ENCODE measurements around the gene CDKN2A.
A peak's percentile ranks its signal among the peaks of the same experiment; 100 is the strongest.

Gene CDKN2A

DNA sequence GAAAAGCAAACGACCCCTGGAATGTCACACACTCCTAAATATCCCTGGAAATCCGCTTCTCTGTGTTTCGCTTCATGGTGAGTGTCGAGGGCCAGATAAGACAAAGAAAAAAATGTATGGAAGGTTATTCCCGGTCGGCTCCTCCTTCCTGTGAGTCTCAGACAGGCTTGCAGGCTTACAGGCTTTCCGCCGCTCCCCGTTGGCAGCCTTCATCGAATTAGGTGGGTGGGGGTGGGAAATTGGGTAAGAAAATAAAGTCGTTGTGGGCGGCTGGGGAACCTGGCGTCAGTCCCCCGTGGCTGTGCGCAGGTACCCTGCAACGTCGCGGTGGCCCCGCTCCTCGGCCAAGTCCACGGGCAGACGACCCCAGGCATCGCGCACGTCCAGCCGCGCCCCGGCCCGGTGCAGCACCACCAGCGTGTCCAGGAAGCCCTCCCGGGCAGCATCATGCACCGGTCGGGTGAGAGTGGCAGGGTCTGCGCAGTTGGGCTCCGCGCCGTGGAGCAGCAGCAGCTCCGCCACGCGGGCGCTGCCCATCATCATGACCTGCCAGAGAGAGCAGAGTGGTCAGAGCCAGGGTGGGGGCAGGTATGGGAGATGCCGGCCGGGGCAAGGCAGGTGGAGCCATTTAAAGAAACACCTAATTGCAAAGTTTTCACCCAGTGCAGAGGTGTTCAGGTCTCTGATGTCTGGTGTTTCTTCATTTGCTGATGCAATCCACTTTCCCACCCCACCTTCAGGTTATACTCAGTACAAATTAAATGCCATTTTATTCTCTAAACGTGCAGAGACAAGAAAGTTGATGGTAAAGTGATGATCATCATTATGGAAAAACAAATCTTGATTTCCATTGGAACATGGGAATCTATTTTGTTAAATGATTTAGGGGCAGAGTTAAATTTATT is 11.8 kb upstream of the CDKN2A start:
- DNase-seq: no peak

GRCh38 chr9:22005021-22005701 is 11.0 kb upstream of the CDKN2A start:
- DNase-seq: no peak

- no peak for DNase-seq
Observed at GRCh38 chr9:22002038-22002437, 7.8 kb upstream of the CDKN2A start.

GRCh38 chr9:21998026-21998425 is 3.8 kb upstream of the CDKN2A start:
- DNase-seq: no peak

GRCh38 chr9:21997480-21997879 is 3.3 kb upstream of the CDKN2A start:
- DNase-seq: no peak

DNA sequence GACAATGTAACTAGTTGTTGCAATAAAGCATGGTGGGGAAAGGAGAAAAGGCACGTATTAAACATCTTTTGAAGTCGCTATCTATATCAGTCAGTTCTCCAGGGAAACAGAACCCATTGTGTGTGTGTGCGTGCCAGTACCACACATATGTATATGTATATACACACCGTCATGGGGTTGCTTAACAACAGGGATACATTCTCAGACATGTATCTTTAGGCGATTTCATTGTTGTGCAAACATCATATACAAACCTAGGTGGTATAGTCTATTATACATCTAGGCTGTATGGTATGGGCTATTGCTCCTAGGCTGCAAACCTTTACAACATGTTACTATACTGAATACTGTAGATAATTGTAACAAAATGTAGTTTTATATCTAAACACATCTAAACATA is 2.7 kb upstream of the CDKN2A start:
- no peak for DNase-seq

- DNase-seq: no peak
Observed at GRCh38 chr9:21996438-21996837, 2.2 kb upstream of the CDKN2A start.

DNA sequence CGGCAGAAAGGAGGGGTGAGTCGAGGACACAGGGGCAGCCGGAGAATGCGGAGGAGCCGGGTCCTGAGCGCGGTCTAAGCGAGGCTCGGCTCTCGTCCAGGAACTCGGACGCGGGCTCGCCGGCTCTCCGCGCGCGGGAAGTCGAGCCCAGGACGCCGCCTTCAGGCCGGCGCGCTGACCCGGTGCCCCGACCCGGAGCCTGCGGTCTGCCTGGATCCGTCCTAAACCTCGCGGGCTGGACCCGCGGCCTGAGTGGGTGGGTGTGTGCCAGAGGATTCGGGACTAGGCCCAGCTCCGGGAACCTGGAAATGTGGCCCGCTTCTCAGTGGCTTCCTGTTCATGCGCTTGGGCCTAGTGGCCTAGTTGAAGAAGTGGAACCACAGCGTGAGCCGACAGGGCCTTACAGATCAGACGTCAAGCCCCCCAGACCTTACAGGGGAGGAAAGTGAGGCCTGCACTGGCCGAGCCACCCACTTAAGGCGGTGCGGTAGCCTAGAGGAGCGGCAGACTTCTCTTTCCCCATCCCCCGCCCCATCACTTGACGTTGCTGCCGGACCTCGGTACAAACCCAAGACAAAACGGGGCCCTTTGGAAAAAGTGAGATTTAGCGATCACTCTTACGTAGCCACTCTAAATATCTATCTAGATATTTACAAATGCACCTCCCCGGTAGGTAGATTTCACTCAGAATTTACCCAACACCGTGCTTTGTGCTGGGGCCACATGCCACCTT is 1.6 kb upstream of the CDKN2A start:
- DNase-seq: peak; percentile 39

DNA sequence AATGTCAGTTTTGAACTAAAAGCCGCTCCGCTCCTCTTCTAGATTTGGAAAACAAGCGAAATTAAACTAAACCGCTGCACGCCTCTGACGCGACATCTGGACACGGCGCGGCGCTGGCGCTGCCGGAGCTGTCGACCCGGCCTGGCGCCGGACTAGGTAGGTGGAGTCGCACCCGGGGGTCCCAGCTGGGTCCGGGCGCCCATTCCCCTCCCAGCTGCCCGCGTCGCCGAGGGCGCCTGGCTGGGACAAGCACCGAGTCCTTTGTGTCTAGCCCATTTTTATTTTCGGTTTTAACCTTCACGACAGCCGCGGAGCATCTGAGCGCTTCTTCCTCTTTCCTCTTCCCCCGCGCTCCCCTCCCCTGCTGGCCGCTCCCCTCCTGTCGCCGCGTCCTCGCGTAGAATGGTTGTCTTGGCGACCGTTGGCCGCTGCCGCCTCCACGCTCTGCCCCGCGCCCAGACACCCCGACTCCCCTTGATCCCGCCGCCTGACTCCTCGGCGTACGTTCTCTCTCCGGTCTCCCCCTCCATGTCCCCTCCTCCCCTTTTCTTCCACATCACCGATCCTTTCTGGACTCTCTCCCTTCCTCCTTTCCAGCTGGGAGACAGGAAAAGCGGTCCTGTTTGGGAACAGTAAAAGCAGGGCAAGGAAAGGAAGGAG is 944 bp upstream of the CDKN2A start:
- DNase-seq: peak; percentile 48

- peak; percentile 60 for DNase-seq
Observed at GRCh38 chr9:21994556-21995005, 389 bp upstream of the CDKN2A start, which contains the start of gene CDKN2B-AS1. CDKN2B-AS1 (plus strand) TSS chr9:21994791.

DNA sequence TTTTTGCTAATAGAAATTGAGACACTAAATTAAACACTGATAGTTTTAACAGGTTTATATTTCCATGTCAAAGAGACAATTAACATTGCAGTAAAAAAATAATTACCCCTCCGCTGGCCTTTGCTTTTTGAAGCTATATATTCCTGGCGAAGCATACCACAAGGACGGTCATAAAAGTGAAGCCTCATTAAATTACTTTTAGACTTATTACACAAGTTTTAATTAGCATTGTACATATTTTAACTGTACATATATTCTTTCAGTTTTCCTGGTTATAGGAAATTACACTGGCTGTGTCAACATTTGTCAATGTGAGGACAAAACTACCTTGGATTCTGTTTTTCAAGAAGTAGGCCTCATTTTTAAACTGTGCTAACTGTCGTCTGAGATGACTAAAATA is 1.2 kb downstream of the CDKN2A start:
- DNase-seq: no peak

DNA sequence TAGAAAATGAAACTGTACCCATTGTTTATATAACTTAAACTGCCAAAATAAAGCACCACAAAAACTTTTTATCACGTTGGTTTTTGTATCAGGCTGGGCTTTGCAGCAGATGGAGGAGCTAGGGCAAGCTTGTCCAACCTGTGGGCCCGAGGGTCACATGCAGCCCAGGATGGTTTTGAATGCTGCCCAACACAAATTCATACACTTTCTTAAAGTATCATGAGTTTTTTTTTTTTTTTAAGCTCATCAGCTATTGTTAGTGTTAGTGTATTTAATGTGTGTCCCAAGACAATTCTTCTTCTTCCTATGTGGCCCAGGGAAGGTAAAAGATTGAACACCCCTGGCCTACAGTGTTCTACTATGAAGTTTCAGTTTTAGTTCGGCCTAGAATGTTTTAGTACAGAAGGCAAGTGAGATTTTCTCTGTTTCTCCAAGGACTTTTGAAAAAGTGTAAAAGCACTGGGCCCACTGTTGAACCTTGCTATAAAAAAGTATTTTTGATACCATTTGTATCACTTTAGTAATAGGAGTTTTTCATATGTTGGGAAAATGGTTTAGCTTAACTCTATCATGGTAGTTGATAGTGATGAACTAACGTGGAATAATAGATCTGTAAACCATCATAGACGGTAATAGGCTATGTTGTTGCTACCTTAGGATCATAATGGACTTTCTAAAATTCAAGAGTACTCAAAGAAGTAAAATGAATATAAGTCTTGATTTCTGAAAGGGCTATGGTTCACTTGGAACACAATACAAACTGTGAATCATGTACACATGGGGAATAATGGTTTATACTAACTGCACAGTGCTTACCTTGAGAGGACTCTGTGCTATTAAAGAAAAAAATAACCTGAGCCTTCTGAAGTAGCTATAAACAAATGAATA is 2.9 kb downstream of the CDKN2A start:
- no peak for DNase-seq

- DNase-seq: no peak
Observed at GRCh38 chr9:21989440-21990189, 4.6 kb downstream of the CDKN2A start.

DNA sequence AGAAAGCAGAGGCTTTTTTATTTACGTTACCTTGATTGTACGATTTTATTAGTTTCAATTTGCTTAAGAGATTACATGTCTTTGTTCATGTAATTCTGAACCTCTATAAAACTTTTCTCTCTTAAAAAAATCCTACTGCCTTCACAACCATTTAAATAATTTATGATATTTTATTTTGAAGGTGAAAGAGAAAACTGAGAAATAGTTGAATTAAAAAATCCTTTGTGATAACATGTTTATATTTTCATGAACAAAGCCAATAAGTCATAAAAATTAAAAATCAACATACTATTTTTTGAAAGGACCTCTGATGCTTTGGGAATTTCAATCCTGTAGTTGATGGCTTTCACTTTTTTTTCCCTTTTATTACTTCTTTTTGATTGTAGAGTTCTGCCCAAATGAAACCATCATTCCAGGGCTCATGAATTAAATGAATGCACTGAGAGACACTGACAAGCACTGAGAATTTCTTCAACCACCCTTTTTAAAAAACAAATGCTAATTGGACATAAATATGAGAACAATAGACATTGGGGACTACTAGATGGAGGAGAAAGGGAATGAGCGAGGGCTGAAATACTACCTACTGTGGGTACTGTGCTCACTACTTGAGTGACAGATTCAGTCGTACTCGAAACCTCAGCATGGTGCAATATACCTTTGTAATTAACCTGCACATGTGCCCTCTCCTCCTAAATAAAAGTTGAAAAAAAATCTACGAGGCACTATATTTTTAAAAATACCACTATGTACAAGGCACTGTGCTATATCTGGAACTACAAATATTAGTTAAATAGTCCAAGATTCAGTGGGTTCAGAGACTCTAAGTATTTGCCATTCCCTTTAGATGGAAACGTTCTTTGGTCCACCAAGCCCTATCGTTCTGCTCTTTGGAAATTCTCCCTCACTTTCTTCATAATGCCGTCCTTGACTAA is 5.9 kb downstream of the CDKN2A start:
- no peak for DNase-seq

- no peak for DNase-seq
Observed at GRCh38 chr9:21985964-21986667, 8.1 kb downstream of the CDKN2A start.

- no peak for DNase-seq
Observed at GRCh38 chr9:21984101-21984500, 10.1 kb downstream of the CDKN2A start.

- no peak for DNase-seq
Observed at GRCh38 chr9:21983561-21983935, 10.6 kb downstream of the CDKN2A start.

- no peak for DNase-seq
Observed at GRCh38 chr9:21982861-21983560, 11.2 kb downstream of the CDKN2A start.

- no peak for DNase-seq
Observed at GRCh38 chr9:21982391-21982790, 11.8 kb downstream of the CDKN2A start.

Measured in T1000 (cell line).